GM21717 (cell line): Measurements from ENCODE around the gene BCL11B.

Experiments
- ATAC-seq: cut with Tn5 transposase; IDR thresholded peaks from one replicate; pipeline ENCODE4 v1.9.1; 2021; ENCODE audit warnings: mild to moderate bottlenecking, moderate library complexity; ENCODE audit not compliant: unreplicated experiment

The BCL11B gene

GRCh38 chr14:99287269-99287942 lies 15.4 kb upstream of the BCL11B start:
- ATAC-seq, result peak; percentile 83

- ATAC-seq, result no peak
These were observed 14.8 kb upstream of the BCL11B start for GRCh38 chr14:99286761-99287160.

- ATAC-seq, result no peak
These were observed 12.4 kb upstream of the BCL11B start for GRCh38 chr14:99284254-99285004.

- ATAC-seq, result no peak
These were observed 10.5 kb upstream of the BCL11B start for GRCh38 chr14:99282261-99283050.

- ATAC-seq, result no peak
These were observed 9.4 kb upstream of the BCL11B start for GRCh38 chr14:99281396-99281795.

GRCh38 chr14:99280852-99281251 lies 8.9 kb upstream of the BCL11B start:
- no peak for ATAC-seq

- ATAC-seq, result no peak
These were observed 8.2 kb upstream of the BCL11B start for GRCh38 chr14:99280066-99280731.

- ATAC-seq, result no peak
These were observed 6.8 kb upstream of the BCL11B start for GRCh38 chr14:99278836-99279235.

GRCh38 chr14:99277530-99277929 lies 5.5 kb upstream of the BCL11B start:
- ATAC-seq, result no peak

GRCh38 chr14:99276482-99276881 lies 4.5 kb upstream of the BCL11B start:
- ATAC-seq, result no peak

- no peak for ATAC-seq
These were observed 3.2 kb upstream of the BCL11B start for GRCh38 chr14:99275222-99275584.

GRCh38 chr14:99274346-99275221 lies 2.6 kb upstream of the BCL11B start:
- ATAC-seq, result no peak

GRCh38 chr14:99273766-99274345 lies 1.9 kb upstream of the BCL11B start:
- ATAC-seq, result no peak

- no peak for ATAC-seq
These were observed 1.1 kb upstream of the BCL11B start for GRCh38 chr14:99272899-99273765.

GRCh38 chr14:99272632-99272898 lies 568 bp upstream of the BCL11B start:
- no peak for ATAC-seq

- no peak for ATAC-seq
These were observed 616 bp downstream of the BCL11B start for GRCh38 chr14:99271221-99271941.

GRCh38 chr14:99270458-99271220 lies 1.4 kb downstream of the BCL11B start:
- ATAC-seq, result no peak
